GM19468 (cell line): ENCODE data around the gene CAP1.
"Not testable (repeated sequence)": the region's sequence is repeated elsewhere in the genome, so short reads cannot be mapped to it uniquely, and the experiment has no call there.

Experiments
- ATAC-seq: cut with Tn5 transposase; IDR thresholded peaks from one replicate; pipeline ENCODE4 v1.9.1; 2021; ENCODE audit warnings: mild to moderate bottlenecking, moderate library complexity, moderate number of reproducible peaks; ENCODE audit not compliant: unreplicated experiment; ENCODE audit errors: extremely low read depth

CAP1 gene

GRCh38 chr1:40040511-40041465, at the start of gene CAP1:
TSS of gene CAP1 (plus strand) at chr1:40040729. CDS start at chr1:40059347, 18,618 bp downstream.
- ATAC-seq, result peak; percentile 74

GRCh38 chr1:39992234-39992633, 48.3 kb upstream of the CAP1 start:
- no peak for ATAC-seq

DNA sequence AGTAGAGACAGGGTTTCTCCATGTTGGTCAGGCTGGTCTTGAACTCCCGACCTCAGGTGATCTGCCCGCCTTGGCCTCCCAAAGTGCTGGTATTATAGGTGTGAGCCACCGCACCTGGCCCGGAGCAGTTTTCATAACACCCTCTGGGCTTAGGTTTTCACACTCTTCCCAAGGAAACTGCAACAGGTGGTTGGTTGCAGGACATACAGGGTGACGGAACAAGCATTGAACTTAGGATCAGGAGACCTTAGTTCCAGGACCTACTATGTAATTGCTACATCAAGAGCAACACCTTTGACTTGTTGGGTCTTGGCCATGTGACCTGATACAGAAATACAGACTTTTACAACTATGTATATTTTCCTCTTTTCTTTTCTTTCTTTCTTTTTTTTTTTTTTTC, 47.6 kb upstream of the CAP1 start:
- ATAC-seq, result no peak

DNA sequence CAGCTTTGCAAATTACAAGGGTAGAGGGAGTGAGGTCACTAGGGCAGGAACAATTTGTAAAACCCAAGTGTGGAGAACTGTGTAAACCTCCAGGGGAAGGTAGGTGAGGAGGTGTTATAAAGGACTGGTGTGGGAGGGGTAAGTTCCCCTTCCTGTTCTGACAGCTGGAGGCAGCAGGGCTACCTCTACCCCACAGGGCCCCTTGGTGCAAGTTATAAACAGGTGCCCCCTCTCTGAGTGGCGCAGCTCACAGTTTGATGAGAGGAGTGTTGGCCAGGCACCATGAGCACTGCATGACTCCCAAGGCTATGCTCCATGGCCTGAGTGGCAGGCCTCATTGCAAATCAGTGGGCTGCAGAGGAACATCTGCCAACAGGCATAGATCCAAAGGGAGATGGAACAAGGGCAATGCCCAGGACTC, 44.5 kb upstream of the CAP1 start:
- ATAC-seq, result no peak

- ATAC-seq, result no peak
Observed at GRCh38 chr1:39996396-39997004, 44.0 kb upstream of the CAP1 start.

- ATAC-seq, result no peak
Observed at GRCh38 chr1:40001456-40001855, 39.1 kb upstream of the CAP1 start.

DNA sequence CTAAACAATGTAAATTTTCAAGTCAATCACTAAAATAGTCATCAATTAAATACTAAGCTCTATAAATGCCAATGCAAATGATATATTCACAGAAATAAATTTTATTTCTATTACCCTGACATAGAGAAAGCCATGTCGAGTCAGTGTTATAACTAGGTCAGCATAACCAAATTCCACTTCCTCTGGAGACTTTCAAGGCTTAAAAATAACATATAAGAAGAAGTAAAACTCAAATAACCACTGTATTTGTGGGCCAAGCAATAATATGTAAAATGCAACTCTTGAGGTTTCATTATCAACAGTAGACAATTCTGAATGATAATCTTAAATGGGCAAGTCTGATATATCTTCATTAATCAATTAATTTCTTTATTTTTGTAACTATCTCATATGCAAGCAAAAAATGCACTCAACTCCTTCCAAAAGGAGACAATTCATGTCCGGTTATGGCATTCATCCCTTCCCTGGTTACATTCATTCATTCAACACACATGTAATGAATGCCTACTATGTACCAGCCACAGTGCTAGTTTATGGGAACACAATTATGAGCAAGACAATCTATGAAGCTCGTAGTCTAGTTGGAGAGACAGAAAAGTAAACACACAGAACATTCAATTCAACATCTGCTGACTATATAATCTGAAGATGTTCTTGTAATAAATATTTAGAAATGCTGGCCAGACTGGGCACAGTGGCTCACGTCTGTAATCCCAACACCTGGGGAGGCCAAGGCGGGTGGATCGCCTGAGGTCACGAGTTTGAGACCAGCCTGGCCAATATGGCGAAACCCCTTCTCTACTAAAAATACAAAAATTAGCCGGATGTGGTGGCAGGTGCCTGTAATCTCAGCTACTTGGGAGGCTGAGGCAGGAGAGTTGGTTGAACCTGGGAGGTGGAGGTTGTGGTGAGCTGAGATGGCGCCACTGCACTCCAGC, 37.1 kb upstream of the CAP1 start:
- no peak for ATAC-seq

GRCh38 chr1:40004857-40005256, 35.7 kb upstream of the CAP1 start:
- no peak for ATAC-seq

DNA sequence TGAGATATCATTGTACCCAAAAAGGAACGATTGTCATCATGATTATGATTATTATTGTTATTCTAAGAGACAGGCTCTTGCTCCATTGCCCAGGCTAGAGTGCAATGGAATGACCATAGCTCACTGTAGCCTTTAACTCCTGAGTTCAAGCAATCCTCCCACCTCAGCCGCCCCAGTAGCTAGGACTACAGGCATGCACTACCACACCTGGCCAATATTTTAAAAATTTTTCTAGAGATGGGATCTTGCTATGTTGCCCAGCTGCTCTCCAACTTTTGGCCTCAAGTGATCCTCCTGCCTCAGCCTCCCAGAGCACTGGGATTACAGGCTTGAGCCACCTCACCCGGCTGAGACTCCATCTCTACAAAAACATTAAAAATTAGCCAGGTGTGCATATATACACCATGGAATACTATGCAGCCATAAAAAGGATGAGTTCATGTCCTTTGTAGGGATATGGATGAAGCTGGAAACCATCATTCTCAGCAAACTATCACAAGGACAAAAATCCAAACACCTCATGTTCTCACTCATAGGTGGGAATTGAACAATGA, 33.0 kb upstream of the CAP1 start:
- ATAC-seq, result not testable (repeated sequence)

GRCh38 chr1:40011198-40011597, 29.3 kb upstream of the CAP1 start:
- ATAC-seq, result no peak

DNA sequence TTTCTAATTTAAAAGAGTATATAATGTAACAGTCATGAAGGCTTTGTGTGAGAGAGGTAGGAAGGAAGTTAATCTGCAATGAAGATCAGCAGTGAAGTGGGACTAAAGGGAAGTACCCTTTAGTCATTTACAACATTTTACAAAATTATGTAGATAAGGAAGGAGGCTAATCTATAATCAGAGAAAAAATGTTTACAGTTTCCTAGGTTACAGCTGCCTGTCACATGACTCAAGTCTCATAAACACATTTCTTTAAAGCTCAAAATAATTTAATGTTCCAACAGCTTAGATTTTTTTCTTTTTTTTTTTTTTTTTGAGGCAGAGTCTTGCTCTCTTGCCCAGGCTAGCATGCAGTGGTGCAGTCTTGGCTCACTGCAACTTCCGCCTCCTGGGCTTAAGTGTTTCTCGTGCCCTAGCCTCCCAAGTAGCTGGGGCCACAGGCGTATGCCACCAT, 26.2 kb upstream of the CAP1 start:
- no peak for ATAC-seq

GRCh38 chr1:40014812-40015594, 25.5 kb upstream of the CAP1 start:
- no peak for ATAC-seq

DNA sequence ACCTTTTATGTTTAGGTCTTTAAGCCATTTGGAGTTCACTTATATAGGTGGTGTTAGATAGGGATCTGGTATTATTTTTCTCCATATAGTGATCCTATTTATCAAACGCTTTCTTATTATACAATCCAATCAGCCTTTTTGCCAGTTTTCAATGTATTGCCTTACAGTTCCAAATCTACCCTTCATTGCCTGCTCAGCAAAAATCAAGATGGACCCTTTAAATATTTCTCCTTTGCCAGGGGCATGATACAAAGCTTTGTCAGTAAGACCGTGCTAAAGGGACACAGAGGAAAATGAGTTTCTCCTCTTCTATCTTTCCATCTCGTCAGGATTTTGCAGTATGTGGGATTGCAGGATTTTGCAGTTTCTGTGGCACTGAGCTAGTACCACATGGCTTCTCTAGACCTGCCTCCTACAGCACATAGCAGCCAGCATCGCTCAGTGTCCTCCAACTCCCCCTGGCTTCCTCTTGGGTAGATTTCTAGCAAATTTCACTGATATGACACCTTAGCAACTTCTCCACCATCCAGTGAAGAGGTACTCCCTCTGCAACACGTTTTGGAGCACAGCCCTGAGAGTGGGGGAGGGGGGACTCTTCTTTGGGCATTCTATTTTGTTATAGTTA, 22.5 kb upstream of the CAP1 start:
- no peak for ATAC-seq

DNA sequence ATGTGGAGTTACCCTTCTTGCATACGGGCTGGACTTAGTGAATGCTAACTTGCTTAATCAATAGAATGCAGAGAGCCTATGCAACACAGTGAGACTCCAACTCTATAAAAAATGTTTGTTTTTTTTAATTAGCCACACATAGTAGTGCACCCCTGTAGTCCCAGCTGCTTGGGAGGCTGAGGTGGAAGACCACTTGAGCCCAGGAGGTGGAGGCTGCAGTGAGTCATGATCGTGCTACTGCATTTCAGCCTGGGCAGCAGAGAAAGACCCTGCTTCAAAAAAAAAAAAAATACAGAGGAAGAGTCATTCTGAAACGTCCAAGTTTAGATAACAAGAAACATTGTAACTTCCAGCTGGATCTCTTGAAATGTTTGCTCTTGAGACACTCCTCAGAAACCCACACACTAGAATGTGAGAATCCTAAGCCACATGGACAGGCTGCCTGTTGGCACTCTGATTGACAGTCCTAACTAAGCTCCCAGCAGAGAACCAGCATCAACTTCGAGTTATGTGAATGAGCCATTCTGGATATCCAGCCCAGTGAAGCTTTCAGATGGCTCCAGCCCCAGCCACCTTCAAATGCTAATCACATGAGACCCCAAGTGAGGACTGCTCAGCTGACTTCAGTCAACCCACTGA, 20.0 kb upstream of the CAP1 start:
- ATAC-seq, result no peak

- no peak for ATAC-seq
Observed at GRCh38 chr1:40023379-40023944, 17.1 kb upstream of the CAP1 start.

DNA sequence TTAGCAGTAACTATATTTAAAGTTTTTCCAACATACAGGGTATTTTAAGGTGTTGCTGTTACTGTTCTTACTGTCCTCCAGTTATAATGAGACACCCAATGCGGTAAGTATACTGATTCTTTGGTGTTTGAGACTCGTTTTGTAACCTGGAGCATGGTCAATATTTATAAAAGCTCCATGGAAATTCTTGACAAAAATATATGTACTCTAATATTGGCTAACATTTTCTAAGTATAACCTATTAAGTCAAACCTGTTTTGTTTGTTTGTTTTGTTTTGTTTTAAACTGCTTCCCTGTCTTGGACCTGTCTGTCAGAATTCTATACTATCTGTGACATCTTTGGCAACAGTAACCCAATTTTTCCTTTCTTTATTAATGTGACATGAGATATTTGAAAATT, 15.9 kb upstream of the CAP1 start:
- no peak for ATAC-seq

GRCh38 chr1:40027647-40028046, 12.9 kb upstream of the CAP1 start:
- ATAC-seq, result no peak

GRCh38 chr1:40029608-40030007, 10.9 kb upstream of the CAP1 start:
- no peak for ATAC-seq
